Right cardiac atrium (tissue), 5 donors: Measurements from ENCODE around the gene SORCS3. TPM values are rescaled to one million over a fixed set of nuclear protein-coding genes. Genes with fewer than 3 reads are reported as not detected.

Source experiments
- ATAC-seq, 2 donors: fragments of 200-7000 bp; cut with Tn5 transposase; one replicate each; pipeline versions ENCODE4 v1.8.0 to v1.9.1; 2020; ENCODE audit warnings: moderate library complexity in 2 of 2, mild to moderate bottlenecking in 1 of 2
- DNase-seq, 3 donors: peaks; one replicate each; pipeline ENCODE4 v3.0.0-alpha.2; 2020
- H3K27ac ChIP-seq: one replicate; pipeline ENCODE4 v1.5.1; 2013; ENCODE audit warnings: mild to moderate bottlenecking, low read length, control low read depth, moderate library complexity
- H3K27me3 ChIP-seq: one replicate; pipeline ENCODE4 v1.6.1; 2013; ENCODE audit not compliant: control insufficient read depth, insufficient read depth
- H3K4me1 ChIP-seq: one replicate; pipeline ENCODE4 v1.6.1; 2013; ENCODE audit warnings: low read length; ENCODE audit not compliant: control insufficient read depth, insufficient read depth
- H3K4me3 ChIP-seq: one replicate; pipeline ENCODE4 v1.5.1; 2013; ENCODE audit warnings: low read length, control low read depth
- H3K9me3 ChIP-seq: one replicate; pipeline ENCODE4 v1.6.1; 2013; ENCODE audit warnings: low read length; ENCODE audit not compliant: control insufficient read depth
- WGBS: extraction: QIAGEN DNeasy Blood & Tissue Kit; methylation state at CpG from one replicate; pipeline ENCODE4 v1.1.7; 2013; 5-methylcytosine and 5-hydroxymethylcytosine counted together
- intact Hi-C, 4 donors: fragments of 100-400 bp; cut with DNase I; formaldehyde crosslinking; loops; one replicate each; pipeline versions ENCODE4 v1.11.0 to v1.14.0; 2022 to 2023
- polyA plus RNA-seq: library from polyadenylated mRNA; stranded (reverse); fragments of 200-250 nt; gene quantifications from one replicate; pipeline ENCODE4 v1.2.3, GENCODE V29; 2013
- total RNA-seq, 4 donors: library from RNA; stranded (reverse); fragmentation: NEBNext Ultra II Directional; extraction: Animal tissue kit (Norgen Biotek cat#: 25700); gene quantifications; one replicate each; pipeline ENCODE4 v1.2.1, GENCODE V29; 2021
- donor health status: healthy with polysubstance abuse.
- donor health status: DM: no; HTN: yes; CAD: no.
- donor health status: DM: no; HTN: no; CAD: no.
- donor health status: DM: no; HTN: yes; CAD: no; lungs with severe emphysema.
- donor health status: DM: yes; HTN: yes; CAD: no.

Gene SORCS3
- total and polyA plus RNA-seq, 5 donors, result 0.03 to 0.11 (median 0.07) TPM; not detected in 2

DNA sequence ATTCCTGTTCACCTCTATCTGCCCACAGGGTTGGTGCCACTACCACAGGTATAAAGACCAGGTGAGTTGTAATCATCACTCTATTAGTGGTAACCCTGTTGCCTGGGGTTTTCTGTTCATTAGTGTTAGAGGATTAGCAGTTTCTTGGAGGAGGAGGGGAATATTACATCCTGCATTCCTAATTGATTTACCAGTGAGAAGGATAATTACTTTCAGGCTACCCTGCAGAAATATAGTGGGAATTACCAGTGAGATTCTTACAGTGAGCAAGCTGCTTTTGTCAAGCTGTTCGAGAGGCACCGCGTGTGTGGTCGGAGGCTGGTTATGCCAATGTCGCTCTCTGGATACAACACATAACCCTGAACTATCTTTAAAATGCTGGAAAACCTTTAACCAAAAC, 280.7 kb downstream of the SORCS3 start:
- no peak for ATAC-seq
- Histone ChIP-seq H3K27ac (no peak overlapping the region), H3K4me3 (no peak overlapping the region), H3K4me1 (no peaks in the 10 kb centered on the region), H3K27me3 (no peaks in the 10 kb centered on the region), H3K9me3 (no peaks in the 10 kb centered on the region)
- intact Hi-C loops, result loop anchor here in 3 of 4 donors (5.0 to 10.0 kb wide), 3 partner anchors 269 to 517 kb away; partner anchors contain the start of gene SORCS3 (in 2 of the 3)
- no peak for DNase-seq
- 90% methylated on average over 5 of the region's 5 CpGs for WGBS

DNA sequence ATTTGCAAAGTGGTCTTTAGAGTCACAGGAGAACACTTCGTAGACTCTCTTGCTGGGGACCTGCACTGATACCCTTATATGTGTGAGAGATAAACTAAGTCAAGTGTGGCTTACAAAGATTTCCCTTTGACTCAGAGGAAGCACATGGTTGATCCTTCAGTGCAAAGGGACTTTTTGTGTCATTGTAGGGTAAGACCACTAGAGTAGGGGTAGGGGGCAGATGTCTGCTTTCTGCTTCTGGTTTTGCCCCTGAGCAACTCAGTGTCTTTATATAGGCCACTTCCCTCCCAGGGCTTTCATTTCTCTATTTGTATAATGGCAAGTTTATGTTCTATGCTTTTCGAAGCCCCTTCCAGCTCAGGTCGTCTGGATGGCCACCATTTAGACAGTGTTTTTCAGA, 281.7 kb downstream of the SORCS3 start:
- H3K27me3 ChIP-seq, result no peaks in the 10 kb centered on the region
- no peaks in the 10 kb centered on the region for H3K9me3 ChIP-seq
- no peak for DNase-seq
- no peak overlapping the region for H3K27ac ChIP-seq
- H3K4me1 ChIP-seq, result no peaks in the 10 kb centered on the region
- 69% methylated on average over 3 of the region's 3 CpGs for WGBS
- no peak for ATAC-seq
- H3K4me3 ChIP-seq, result no peak overlapping the region
- intact Hi-C loops, result loop anchor here in 3 of 4 donors (5.0 to 10.0 kb wide), 3 partner anchors 271 to 518 kb away; partner anchors contain the start of gene SORCS3 (in 2 of the 3)

DNA sequence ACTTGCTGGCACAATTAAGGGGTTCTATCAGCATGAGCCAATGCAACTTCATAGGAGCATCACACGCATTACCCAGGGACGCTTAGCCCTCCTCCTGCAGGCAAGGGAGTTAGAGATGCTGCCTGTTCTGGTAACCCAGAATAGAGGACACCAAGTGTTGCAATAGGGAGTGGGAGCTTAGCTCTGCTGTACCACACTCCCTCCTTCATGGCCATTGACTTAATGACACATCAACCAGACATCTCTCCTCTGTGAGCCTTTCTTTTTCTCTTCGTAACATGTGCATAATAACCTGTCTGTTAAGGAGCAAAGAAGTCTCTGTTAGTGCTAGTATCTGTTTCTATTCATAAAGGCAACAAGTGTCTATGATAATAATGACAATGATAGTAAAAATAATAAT, 282.4 kb downstream of the SORCS3 start:
- no peak for DNase-seq

DNA sequence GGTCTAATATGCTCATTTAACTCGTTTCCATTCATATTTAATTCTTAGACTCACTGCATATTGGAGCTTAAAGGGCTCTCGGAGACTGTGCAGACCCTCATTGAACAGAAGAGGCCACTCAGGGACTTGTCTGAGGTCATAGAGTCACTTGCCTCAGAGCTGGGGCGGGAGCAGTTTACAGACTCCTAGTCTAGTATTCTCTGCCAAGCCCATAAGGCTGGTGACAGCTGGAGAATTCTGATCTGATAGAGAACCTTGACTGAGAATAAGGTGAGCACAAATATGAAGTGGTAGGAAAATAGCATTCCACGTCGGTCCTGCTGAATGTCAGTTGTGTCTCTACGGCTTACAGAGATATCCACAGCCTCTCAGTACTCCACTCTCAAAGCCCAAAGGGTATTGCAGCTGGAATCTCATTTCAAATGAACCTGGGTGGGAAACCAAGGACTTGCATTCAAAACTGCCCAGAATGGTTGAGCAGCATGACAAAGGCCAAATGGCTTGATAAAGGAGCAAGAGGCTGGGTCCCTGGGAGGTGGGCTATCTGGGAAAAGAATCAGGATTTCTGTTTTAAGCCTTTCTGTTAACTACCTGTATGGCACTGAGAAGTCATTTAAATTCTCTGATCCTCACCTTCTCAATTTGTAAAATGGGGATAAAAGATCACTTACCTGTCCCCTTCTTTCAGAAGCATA, 283.2 kb downstream of the SORCS3 start:
- no peak for ATAC-seq
- H3K27me3 ChIP-seq, result no peaks in the 10 kb centered on the region
- no peaks in the 10 kb centered on the region for H3K4me1 ChIP-seq
- WGBS, result 44% methylated on average over 6 of the region's 6 CpGs
- H3K9me3 ChIP-seq, result no peaks in the 10 kb centered on the region
- intact Hi-C loops, result loop anchor here in 3 of 4 donors (5.0 to 10.0 kb wide), 3 partner anchors 272 to 519 kb away; partner anchors contain the start of gene SORCS3 (in 2 of the 3)
- no peak overlapping the region for H3K4me3 ChIP-seq
- no peak for DNase-seq
- H3K27ac ChIP-seq, result no peak overlapping the region

More for the DNA sequence above, 282.4 kb downstream of the SORCS3 start:
- 73% methylated on average over 3 of the region's 3 CpGs for WGBS
- Histone ChIP-seq H3K4me1 (no peaks in the 10 kb centered on the region), H3K9me3 (no peaks in the 10 kb centered on the region), H3K27me3 (no peaks in the 10 kb centered on the region), H3K27ac (no peak overlapping the region), H3K4me3 (no peak overlapping the region)
- no peak for ATAC-seq
- intact Hi-C loops, result loop anchor here in 3 of 4 donors (5.0 to 10.0 kb wide), 3 partner anchors 271 to 519 kb away; partner anchors contain the start of gene SORCS3 (in 2 of the 3)

DNA sequence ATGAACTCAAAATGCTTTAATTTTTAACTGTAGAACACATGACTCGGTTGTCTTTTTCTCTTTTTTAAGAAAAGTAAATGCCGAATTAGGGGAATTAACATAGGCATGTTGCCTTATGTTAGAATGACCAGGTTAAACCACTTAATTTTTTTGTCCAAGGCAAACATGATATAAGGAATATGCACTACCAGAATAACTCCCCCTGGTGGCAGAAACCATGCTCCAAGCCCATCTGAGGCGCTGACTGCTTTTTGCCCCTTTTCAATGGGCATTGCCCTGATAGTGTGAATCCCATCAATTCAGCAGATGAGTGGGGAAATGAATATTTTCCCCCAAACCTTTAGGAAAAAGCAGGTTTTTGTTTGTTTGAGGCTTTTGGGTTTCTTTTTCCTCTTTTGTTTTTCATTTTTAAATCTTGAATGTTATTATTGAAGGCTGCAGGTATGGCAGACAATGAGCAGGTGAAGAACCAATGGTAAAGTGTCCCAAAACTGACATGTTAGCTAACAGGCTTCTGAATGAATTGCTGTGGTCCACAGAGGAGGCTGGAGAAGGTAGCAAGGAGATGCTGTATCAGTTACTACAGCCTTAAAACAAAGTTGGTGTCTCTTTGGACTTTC, 284.3 kb downstream of the SORCS3 start:
- WGBS, result 34% methylated on average over 3 of the region's 3 CpGs
- Histone ChIP-seq H3K27me3 (no peaks in the 10 kb centered on the region), H3K4me1 (no peaks in the 10 kb centered on the region), H3K27ac (no peak overlapping the region), H3K4me3 (no peak overlapping the region), H3K9me3 (peaks cover 2% of the 10 kb centered on the region)
- ATAC-seq (no peak), DNase-seq (no peak)
- intact Hi-C loops, result loop anchor here (5.0 to 10.0 kb wide), 3 partner anchors 273 to 521 kb away; partner anchors contain the start of gene SORCS3 (in 2 of the 4)

DNA sequence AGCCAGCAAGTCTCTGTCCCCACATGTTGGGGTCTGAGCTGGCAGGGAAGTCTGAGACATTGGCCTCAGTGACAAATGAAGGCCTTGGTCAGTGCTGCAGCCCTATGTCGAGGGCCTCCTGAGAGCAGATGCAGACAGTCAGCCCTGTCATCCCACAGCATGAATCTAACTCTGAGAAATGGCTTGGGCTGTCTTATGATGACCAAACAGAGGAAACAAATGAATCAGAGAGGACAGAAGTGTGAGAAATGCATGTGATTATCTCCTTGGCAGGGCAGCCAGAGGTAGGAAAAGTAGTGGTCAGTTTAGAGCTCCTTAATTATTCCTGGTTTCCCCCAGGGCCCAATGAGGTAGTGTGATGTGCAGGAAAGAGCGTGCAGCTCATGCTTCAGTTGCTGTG, 287.6 kb downstream of the SORCS3 start:
- 68% methylated on average over 2 of the region's 2 CpGs for WGBS
- no peaks in the 10 kb centered on the region for H3K4me1 ChIP-seq
- no peaks in the 10 kb centered on the region for H3K27me3 ChIP-seq
- H3K4me3 ChIP-seq, result no peak overlapping the region
- no peak for ATAC-seq
- no peak overlapping the region for H3K27ac ChIP-seq
- intact Hi-C loops, result loop anchor here (5.0 to 10.0 kb wide), 3 partner anchors 276 to 524 kb away; partner anchors contain the start of gene SORCS3 (in 2 of the 4)
- DNase-seq, result no peak
- H3K9me3 ChIP-seq, result peaks cover 2% of the 10 kb centered on the region

DNA sequence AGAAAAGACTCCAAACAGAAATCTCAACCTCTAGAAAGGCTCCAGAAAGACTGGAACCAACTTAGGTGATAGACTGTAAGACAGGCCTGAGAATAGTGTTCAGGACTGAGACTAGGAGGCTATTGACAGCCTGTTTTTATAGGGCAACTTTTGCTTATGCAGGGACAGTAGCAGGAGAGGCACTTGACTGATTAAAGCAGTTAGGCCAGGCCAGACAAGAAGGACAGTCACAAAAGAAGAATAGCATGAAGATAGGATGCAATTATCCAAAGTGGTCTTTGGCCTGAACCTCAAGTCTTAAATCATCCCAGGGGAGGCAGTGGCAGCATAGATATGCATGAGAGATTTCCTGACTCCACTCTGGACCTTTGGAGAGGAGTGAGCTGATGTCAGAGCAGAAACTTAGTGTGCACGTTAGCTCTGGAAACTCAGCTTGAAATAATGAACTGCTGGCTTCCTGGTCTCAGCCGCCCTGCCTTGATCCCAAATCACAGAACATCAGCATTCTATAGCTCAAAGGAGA, 290.6 kb downstream of the SORCS3 start:
- Histone ChIP-seq H3K4me1 (no peaks in the 10 kb centered on the region), H3K27me3 (no peaks in the 10 kb centered on the region), H3K27ac (no peak overlapping the region), H3K9me3 (peaks cover 2% of the 10 kb centered on the region), H3K4me3 (no peak overlapping the region)
- ATAC-seq, result no peak
- WGBS, result 51% methylated on average over 2 of the region's 2 CpGs
- no peak for DNase-seq
- intact Hi-C loops, result no loop called here

DNA sequence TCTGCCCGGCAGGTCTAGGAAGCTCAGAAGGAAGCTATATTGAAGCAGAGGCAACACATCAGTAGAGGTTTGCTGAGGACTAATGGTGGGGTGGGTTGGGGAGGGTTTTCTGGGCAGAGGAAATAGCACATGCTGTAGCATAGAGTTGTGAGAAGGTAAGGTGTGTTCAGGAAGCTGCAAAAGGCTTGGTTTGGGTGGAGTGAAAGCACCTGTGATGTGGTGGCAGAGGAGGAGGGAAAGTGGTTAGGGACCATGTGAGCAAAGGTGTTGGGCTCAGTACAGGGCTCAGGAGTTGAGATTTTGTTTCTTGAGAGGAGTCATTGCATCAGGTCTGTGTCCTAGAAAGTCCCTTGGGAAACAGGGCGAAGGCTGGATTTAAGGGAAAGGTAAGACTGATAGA, 294.6 kb downstream of the SORCS3 start:
- no peak for ATAC-seq
- H3K4me3 ChIP-seq, result no peak overlapping the region
- 63% methylated on average over 2 of the region's 2 CpGs for whole genome bisulfite sequencing
- intact Hi-C loops, result no loop called here
- no peak for DNase-seq
- no peaks in the 10 kb centered on the region for H3K9me3 ChIP-seq
- no peak overlapping the region for H3K27ac ChIP-seq
- H3K4me1 ChIP-seq, result no peaks in the 10 kb centered on the region
- H3K27me3 ChIP-seq, result no peaks in the 10 kb centered on the region

DNA sequence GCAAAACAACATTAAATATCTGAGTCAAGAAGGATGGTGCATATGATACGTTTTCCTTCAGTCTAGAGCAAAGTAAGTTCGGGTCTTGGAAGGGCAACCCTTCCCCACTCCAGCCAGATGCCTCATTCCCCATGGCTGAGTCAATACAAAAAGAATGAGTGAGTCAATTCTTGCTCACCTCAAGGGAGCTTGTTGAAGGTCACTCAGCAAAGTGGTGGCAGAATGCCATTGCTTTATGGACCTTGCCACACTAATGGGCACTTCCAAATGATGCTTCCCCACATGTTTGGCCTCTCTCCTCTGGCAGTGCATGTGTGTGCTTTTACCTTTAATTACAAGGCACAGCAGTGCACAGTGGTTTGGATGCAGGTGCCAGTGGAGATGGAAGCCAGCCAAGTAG, 296.5 kb downstream of the SORCS3 start:
- 63% methylated on average over 2 of the region's 2 CpGs for WGBS
- ATAC-seq (no peak), DNase-seq (no peak)

DNA sequence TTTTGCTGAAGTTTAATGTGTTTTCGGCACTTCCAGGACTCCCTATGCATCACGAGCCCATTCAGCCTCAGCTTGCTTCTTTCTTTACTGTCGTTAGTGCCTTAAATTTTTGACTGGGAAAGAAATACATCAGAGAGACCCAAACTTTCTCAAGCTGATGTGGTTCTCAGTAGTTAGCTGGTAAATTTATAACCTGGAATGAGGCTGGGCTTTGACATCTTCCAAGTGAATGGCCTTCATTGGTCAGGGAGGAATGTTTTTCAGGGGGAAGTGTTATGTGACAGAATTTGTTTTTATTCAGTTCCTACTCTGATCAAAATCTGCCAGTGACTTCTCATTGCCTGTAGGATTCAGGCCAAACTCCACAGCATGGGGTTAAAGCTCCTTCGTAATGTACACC, 296.9 kb downstream of the SORCS3 start:
- intact Hi-C loops, result no loop called here
- no peak for ATAC-seq
- 83% methylated on average over 4 of the region's 4 CpGs for WGBS
- no peak for DNase-seq
- H3K4me1 ChIP-seq, result no peaks in the 10 kb centered on the region
- H3K27me3 ChIP-seq, result no peaks in the 10 kb centered on the region
- H3K9me3 ChIP-seq, result no peaks in the 10 kb centered on the region
- no peak overlapping the region for H3K4me3 ChIP-seq
- no peak overlapping the region for H3K27ac ChIP-seq

More for the DNA sequence above, 296.5 kb downstream of the SORCS3 start:
- H3K4me1 ChIP-seq, result no peaks in the 10 kb centered on the region
- intact Hi-C loops, result no loop called here
- no peaks in the 10 kb centered on the region for H3K9me3 ChIP-seq
- no peak overlapping the region for H3K4me3 ChIP-seq
- no peaks in the 10 kb centered on the region for H3K27me3 ChIP-seq
- no peak overlapping the region for H3K27ac ChIP-seq

DNA sequence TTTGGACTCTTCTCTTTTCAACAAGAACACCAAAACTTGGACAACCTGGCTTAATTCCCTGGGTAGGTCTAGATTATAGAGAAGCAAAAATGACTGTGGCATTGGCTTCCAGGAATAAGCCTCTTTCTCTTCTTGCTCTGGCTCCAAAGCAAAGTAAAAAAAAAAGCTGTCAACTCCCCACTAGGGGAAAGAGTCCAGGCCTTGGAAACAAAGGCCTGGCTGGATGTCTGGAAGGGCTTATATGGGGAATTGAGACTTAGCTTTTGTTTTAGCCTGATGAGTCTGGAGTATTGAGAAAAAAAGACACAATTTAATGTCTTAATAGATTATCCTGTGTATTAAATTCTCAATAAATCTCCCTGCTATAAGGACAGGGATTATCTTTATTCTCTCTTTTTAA, 300.6 kb downstream of the SORCS3 start:
- DNase-seq (no peak), ATAC-seq (no peak)
- intact Hi-C loops, result no loop called here
- Histone ChIP-seq H3K27me3 (no peaks in the 10 kb centered on the region), H3K9me3 (no peaks in the 10 kb centered on the region), H3K4me1 (no peaks in the 10 kb centered on the region), H3K27ac (no peak overlapping the region), H3K4me3 (no peak overlapping the region)
